Activated B cell treated with CpG ODN at 0.5 μM for 24 hours (primary cell): ENCODE data around the gene ZNF816. TPM values are rescaled to one million over a fixed set of nuclear protein-coding genes. Genes with fewer than 3 reads are reported as not detected.

Source experiments
- ATAC-seq: fragments of 200-7000 bp; cut with Tn5 transposase; one replicate; pipeline ENCODE4 v1.10.0; 2021; ENCODE audit warnings: low read depth, mild to moderate bottlenecking, moderate library complexity
- CTCF ChIA-PET: fragments of 350-600 bp; sonication (Branson Sonifier 250); formaldehyde crosslinking; loops from one replicate; lab custom pipeline; 2021; ENCODE audit warnings: antibody characterized with exemption; lab: Charles Lee
- POLR2A ChIA-PET: fragments of 350-600 bp; sonication (Branson Sonifier 250); formaldehyde crosslinking; loops from one replicate; lab custom pipeline; 2021; ENCODE audit warnings: antibody characterized with exemption; lab: Charles Lee
- DNase-seq: peaks from one replicate; pipeline ENCODE4 v3.0.0; 2022
- H3K27ac Mint-ChIP-seq: one replicate; pipeline ENCODE4 v1.8.0; 2020; ENCODE audit warnings: mixed read lengths
- H3K27me3 Mint-ChIP-seq: one replicate; pipeline ENCODE4 v1.8.0; 2021; ENCODE audit warnings: mixed read lengths
- H3K36me3 Mint-ChIP-seq: one replicate; pipeline ENCODE4 v1.8.0; 2021; ENCODE audit warnings: low read depth, mixed read lengths
- H3K4me1 Mint-ChIP-seq: one replicate; pipeline ENCODE4 v1.8.0; 2021; ENCODE audit warnings: mixed read lengths
- H3K4me3 Mint-ChIP-seq: one replicate; pipeline ENCODE4 v1.8.0; 2020; ENCODE audit warnings: mild to moderate bottlenecking, mixed read lengths
- H3K9me3 Mint-ChIP-seq: one replicate; pipeline ENCODE4 v1.8.0; 2020; ENCODE audit warnings: mixed read lengths
- CTCF ChIP-seq: fragments of 200-600 bp; IDR thresholded peaks from one replicate; pipeline ENCODE4 v1.8.0; 2022; ENCODE audit warnings: antibody characterized with exemption, mild to moderate bottlenecking
- intact Hi-C: fragments of 100-400 bp; cut with micrococcal nuclease; formaldehyde crosslinking; loops from one replicate; pipeline ENCODE4 v1.15.1; 2024
- total RNA-seq: library from RNA; stranded (reverse); gene quantifications from 2 replicates; pipeline ENCODE4 v1.2.3, GENCODE V29; 2022

ZNF816 gene
- total RNA-seq, 1 donor from 2014 or later, result 18.0 TPM

GRCh38 chr19:52901842-52902241 is 60.8 kb downstream of the ZNF816 start:
- DNase-seq (no peak), ATAC-seq (no peak)
- Mint-ChIP-seq H3K9me3 (peaks cover 10% of the 10 kb centered on the region), H3K36me3 (peaks cover 17% of the 10 kb centered on the region), H3K27ac (no peak overlapping the region), H3K4me3 (no peak overlapping the region), H3K4me1 (peaks cover 27% of the 10 kb centered on the region), H3K27me3 (no peaks in the 10 kb centered on the region)
- TF ChIP-seq CTCF, result no peak
- POLR2A ChIA-PET, result no interaction called here
- intact Hi-C loops, result no loop called here
- CTCF ChIA-PET, result no interaction called here

Other genes starting within 250 kb of the ZNF816 start
- 33.5 and 41.9 TPM in 2 replicates for gene ZNF611, start 227.8 kb downstream of the ZNF816 start, total RNA-seq
- 25.2 and 30.5 TPM in 2 replicates for gene ZNF600, start 176.1 kb downstream of the ZNF816 start, total RNA-seq
- gene ZNF28, start 141.2 kb downstream of the ZNF816 start, total RNA-seq, result 18.4 and 24.6 TPM in 2 replicates
- 28.3 and 32.9 TPM in 2 replicates for gene ZNF468, start 105.3 kb downstream of the ZNF816 start, total RNA-seq
- 23.0 and 24.0 TPM in 2 replicates for gene ZNF320, start 65.2 kb downstream of the ZNF816 start, total RNA-seq
- 9.0 and 11.9 TPM in 2 replicates for gene ZNF888, start 39.5 kb downstream of the ZNF816 start, total RNA-seq
- 0.11 and 0.12 TPM in 2 replicates for gene ERVV-1, start 51.0 kb upstream of the ZNF816 start, total RNA-seq
- gene ERVV-2, start 81.9 kb upstream of the ZNF816 start, total RNA-seq, result not detected in 2 replicates
- 46.3 and 61.3 TPM in 2 replicates for gene ZNF160, start 140.5 kb upstream of the ZNF816 start, total RNA-seq
- 2.7 and 5.8 TPM in 2 replicates for gene ZNF415, start 170.0 kb upstream of the ZNF816 start, total RNA-seq
- 17.7 and 19.9 TPM in 2 replicates for gene ZNF347, start 196.2 kb upstream of the ZNF816 start, total RNA-seq
- gene ZNF665, start 230.5 kb upstream of the ZNF816 start, total RNA-seq, result 5.8 and 7.1 TPM in 2 replicates